Stimulated activated CD8-positive, alpha-beta memory T cell treated with anti-CD3 and anti-CD28 coated beads, Interleukin-12 subunit alpha, Interleukin-12 subunit beta, amount 100 ng/mL, for 24 hours (primary cell): ENCODE data around the gene COMMD2.

ENCODE experiments used
- DNase-seq: peaks from one replicate; pipeline ENCODE4 v3.0.0-alpha.2; 2020; ENCODE audit errors: extremely low read depth

The COMMD2 gene

GRCh38 chr3:149752051-149752787 is at the start of gene COMMD2:
Gene COMMD2 (minus strand): TSS chr3:149752489. CDS start chr3:149752444, 45 bp downstream.
- peak; percentile 58 for DNase-seq

- DNase-seq: no peak
Observed at GRCh38 chr3:149801639-149802038, 49.4 kb upstream of the COMMD2 start.

GRCh38 chr3:149801195-149801594 is 48.9 kb upstream of the COMMD2 start:
- DNase-seq: no peak

GRCh38 chr3:149800693-149801092 is 48.4 kb upstream of the COMMD2 start:
- no peak for DNase-seq

- no peak for DNase-seq
Observed at GRCh38 chr3:149796026-149796425, 43.7 kb upstream of the COMMD2 start.

- DNase-seq: no peak
Observed at GRCh38 chr3:149792452-149793270, 40.4 kb upstream of the COMMD2 start, which contains the start of gene ANKUB1. Gene ANKUB1 (minus strand): TSS chr3:149792554. CDS start chr3:149792366, 188 bp downstream.

- DNase-seq: no peak
Observed at GRCh38 chr3:149790698-149791097, 38.4 kb upstream of the COMMD2 start.

GRCh38 chr3:149790268-149790667 is 38.0 kb upstream of the COMMD2 start:
- DNase-seq: no peak

GRCh38 chr3:149784064-149784704 is 31.9 kb upstream of the COMMD2 start:
- DNase-seq: no peak

GRCh38 chr3:149783576-149783975 is 31.3 kb upstream of the COMMD2 start:
- no peak for DNase-seq

GRCh38 chr3:149781741-149782140 is 29.5 kb upstream of the COMMD2 start:
- no peak for DNase-seq

- DNase-seq: no peak
Observed at GRCh38 chr3:149781211-149781610, 28.9 kb upstream of the COMMD2 start.

GRCh38 chr3:149777414-149778214 is 25.3 kb upstream of the COMMD2 start:
- DNase-seq: no peak

GRCh38 chr3:149776170-149776569 is 23.9 kb upstream of the COMMD2 start:
- DNase-seq: no peak

GRCh38 chr3:149772861-149773260 is 20.6 kb upstream of the COMMD2 start:
- no peak for DNase-seq

GRCh38 chr3:149771652-149772271 is 19.5 kb upstream of the COMMD2 start:
- DNase-seq: no peak

GRCh38 chr3:149770246-149770645 is 18.0 kb upstream of the COMMD2 start:
- DNase-seq: no peak

- no peak for DNase-seq
Observed at GRCh38 chr3:149768704-149769103, 16.4 kb upstream of the COMMD2 start.

GRCh38 chr3:149767720-149768119 is 15.4 kb upstream of the COMMD2 start:
- no peak for DNase-seq

- DNase-seq: no peak
Observed at GRCh38 chr3:149765762-149766334, 13.6 kb upstream of the COMMD2 start.

GRCh38 chr3:149764302-149764701 is 12.0 kb upstream of the COMMD2 start:
- DNase-seq: no peak
